Gastrocnemius medialis (tissue), 4 donors: ENCODE data around the gene RSPH1.

Source experiments
- CTCF ChIP-seq, 5 experiments: fragments of 450-650 bp in 3 of 5; fragments of 200-600 bp in 2 of 5; sonication (generic) in 2 of 5; IDR thresholded peaks in 4 of 5; conservative IDR thresholded peaks in 1 of 5; 1 replicate in 4 of 5; 2 replicates in 1 of 5; pipeline ENCODE4 v1.5.1; 2016 to 2019; ENCODE audit warnings: antibody characterized with exemption in 5 of 5, mild to moderate bottlenecking in 3 of 5, moderate library complexity in 3 of 5
- POLR2A ChIP-seq, 2 donors: fragments of 450-650 bp; IDR thresholded peaks; one replicate each; pipeline ENCODE4 v1.6.1; 2017; ENCODE audit warnings: antibody characterized with exemption in 2 of 2, mild to moderate bottlenecking in 2 of 2, moderate library complexity in 2 of 2

- TF ChIP-seq CTCF (IDR thresholded peaks at IDR 0.05 in 4 of 5, conservative IDR thresholded peaks at IDR 0.05 in 1 of 5) (no peak), POLR2A (IDR thresholded peaks at IDR 0.05) (no peak)
Observed at GRCh38 chr21:42508371-42508770, 12.3 kb upstream of the RSPH1 start.
